Stomach (tissue), 4 donors: Measurements from ENCODE around the gene INO80.

Source experiments
- CTCF ChIP-seq, 7 experiments: fragments of 450-650 bp in 4 of 7; fragments of 200-600 bp in 3 of 7; sonication (generic) in 3 of 7; IDR thresholded peaks; one replicate each; pipeline ENCODE4 v1.5.1; 2016 to 2019; ENCODE audit warnings: antibody characterized with exemption in 7 of 7, control low read depth in 2 of 7, mild to moderate bottlenecking in 1 of 7
- EP300 ChIP-seq: sonication (generic); formaldehyde crosslinking; IDR thresholded peaks from one replicate; pipeline ENCODE4 v1.6.1; 2017; ENCODE audit warnings: antibody characterized with exemption
- POLR2A ChIP-seq, 4 donors: fragments of 450-650 bp; IDR thresholded peaks; one replicate each; pipeline ENCODE4 v1.6.1; 2016; ENCODE audit warnings: antibody characterized with exemption in 4 of 4, control low read depth in 2 of 4, mild to moderate bottlenecking in 1 of 4, moderate library complexity in 1 of 4
- POLR2AphosphoS5 ChIP-seq, 3 donors: sonication (generic); formaldehyde crosslinking; IDR thresholded peaks; one replicate each; pipeline ENCODE4 v1.6.1; 2016; ENCODE audit warnings: antibody characterized with exemption in 3 of 3

GRCh38 chr15:41020829-41021228 is 95.3 kb downstream of the INO80 start:
- TF ChIP-seq POLR2A (IDR thresholded peaks at IDR 0.05), result no peak
- no peak for TF ChIP-seq CTCF (IDR thresholded peaks at IDR 0.05)
- no peak for TF ChIP-seq POLR2AphosphoS5 (IDR thresholded peaks at IDR 0.05)
- TF ChIP-seq EP300, result no peak
